Hematopoietic multipotent progenitor cell treated with erythropoietin and hydrocortisone succinate and interleukin-3 and kit ligand, for 4 days (in vitro differentiated cells): ENCODE results near the gene CDK11B.

Experiments used
- DNase-seq: peaks from one replicate; pipeline ENCODE4 v3.0.0-alpha.2; 2015

The CDK11B gene

GRCh38 chr1:1614204-1614953 is 44.4 kb downstream of the CDK11B start:
- DNase-seq = peak; percentile 95

- DNase-seq = no peak
These were observed 45.2 kb downstream of the CDK11B start for GRCh38 chr1:1613509-1614082.

GRCh38 chr1:1612104-1612400 is 46.8 kb downstream of the CDK11B start:
- no peak for DNase-seq

- no peak for DNase-seq
These were observed 48.0 kb downstream of the CDK11B start for GRCh38 chr1:1610796-1611195.

DNA sequence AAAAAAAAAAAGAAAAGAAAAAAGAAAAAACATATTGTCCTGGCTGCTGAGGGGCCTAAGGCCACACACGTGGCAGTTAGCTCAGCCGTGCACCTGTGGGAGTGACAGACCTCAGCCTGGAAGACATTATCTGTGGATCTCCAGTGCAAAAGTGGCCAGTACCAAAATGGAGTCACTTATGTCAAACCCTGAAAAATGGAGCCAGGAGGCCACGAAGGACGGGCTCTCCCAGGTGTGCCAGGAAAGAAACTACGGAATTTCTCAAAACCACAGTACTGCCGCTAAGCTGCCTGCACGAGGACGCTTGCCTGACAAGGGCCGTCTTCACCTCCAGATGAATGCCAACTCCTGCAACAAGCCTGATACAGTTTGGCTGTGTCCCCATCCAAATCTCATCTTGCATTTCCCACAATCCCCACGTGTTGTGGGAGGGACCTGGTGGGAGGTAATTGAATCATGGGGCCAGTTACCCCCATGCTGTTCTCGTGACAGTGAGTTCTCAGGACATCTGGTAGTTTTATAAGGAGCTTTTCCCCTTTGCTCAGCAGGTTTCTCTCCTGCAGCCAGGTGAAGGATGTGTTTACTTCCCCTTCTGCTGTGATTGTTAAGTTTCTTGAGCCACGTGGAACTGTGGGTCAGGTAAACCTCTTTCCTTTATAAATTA is 48.9 kb downstream of the CDK11B start:
- no peak for DNase-seq

GRCh38 chr1:1606232-1606631 is 52.6 kb downstream of the CDK11B start:
- no peak for DNase-seq

DNA sequence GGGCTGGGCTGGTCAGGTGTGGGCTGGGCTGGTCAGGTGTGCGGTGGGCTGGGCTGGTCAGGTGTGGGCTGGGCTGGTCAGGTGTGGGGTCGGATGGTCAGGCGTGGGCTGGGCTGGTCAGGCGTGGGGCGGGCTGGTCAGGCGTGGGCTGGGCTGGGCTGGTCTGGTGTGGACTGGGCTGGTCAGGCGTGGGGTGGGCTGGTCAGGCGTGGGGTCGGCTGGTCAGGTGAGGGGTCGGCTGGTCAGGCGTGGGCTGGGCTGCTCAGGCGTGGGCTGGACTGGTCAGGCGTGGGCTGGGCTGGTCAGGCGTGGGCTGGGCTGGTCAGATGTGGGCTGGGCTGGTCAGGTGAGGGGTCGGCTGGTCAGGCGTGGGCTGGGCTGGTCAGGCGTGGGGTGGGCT is 53.1 kb downstream of the CDK11B start:
- no peak for DNase-seq

- DNase-seq = peak; percentile 40
These were observed 53.7 kb downstream of the CDK11B start for GRCh38 chr1:1605034-1605591.

- no peak for DNase-seq
These were observed 54.3 kb downstream of the CDK11B start for GRCh38 chr1:1604374-1605033.

DNA sequence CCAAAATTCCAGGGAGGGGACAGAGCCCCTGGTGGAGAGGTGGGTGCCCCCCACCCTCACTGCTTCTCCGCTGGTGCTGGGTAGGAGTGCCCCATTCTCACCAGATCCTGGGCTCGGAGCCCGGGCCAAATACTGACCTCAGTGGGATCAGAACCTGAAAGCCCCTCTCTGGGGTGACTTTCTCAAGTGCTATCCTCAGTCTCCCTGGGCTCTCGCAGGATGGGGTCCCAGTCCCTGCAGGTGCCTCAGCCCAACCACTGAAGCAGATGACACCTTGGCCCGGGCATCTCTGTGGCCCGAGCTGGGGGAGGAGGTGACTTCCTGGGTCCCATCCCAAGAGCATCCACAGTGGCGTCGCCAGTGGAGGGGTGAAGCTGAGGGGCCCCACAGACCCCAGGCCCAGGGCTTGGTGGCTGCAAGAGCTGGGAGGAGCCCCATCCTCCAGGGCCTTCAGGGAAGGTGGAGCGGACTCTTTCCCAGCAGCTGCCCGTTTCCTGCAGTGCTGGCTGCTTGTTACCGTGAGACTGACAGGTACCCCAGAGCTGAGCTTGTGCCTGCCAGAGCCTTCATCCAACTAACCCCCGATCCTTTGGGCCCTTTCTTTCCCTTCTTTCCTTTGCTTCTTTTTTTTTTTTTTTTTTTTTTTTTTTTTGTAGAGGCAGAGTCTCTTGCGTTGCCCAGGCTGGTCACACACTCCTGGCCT is 55.0 kb downstream of the CDK11B start:
- no peak for DNase-seq

- DNase-seq = no peak
These were observed 55.8 kb downstream of the CDK11B start for GRCh38 chr1:1602968-1603506.

DNA sequence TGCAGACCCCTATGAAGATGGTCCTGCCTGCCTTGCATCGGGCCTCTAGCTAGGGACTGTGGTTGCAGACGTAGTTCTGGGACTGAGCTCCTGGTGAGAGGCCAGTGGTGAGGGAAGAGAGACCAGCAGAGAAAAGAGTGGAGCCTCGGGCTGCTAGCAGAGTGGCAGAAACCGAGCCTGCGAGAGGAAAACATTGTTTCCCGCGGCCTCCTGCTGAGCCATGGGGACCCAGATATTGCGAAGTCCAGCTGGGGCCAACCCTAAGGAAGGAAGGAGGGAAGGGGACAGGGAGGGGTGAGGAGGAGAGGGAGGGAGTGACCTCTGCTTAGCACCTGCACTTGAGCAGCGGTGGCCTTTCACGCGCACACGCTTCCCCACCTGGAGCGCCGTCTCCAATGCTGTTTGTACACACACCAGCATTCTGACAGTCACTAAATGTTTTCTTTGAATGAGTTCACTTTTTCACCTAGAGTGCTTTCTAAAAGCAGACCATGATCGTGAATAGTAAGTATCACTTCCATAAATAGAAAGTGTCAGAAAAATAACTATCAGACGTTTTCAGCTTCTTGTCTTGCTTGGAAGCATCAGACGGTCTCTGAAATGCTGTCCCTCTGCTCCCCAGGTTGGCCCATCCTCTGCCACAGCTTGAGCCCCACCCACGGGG is 56.4 kb downstream of the CDK11B start:
- no peak for DNase-seq

- DNase-seq = no peak
These were observed 57.1 kb downstream of the CDK11B start for GRCh38 chr1:1601564-1602303.

DNA sequence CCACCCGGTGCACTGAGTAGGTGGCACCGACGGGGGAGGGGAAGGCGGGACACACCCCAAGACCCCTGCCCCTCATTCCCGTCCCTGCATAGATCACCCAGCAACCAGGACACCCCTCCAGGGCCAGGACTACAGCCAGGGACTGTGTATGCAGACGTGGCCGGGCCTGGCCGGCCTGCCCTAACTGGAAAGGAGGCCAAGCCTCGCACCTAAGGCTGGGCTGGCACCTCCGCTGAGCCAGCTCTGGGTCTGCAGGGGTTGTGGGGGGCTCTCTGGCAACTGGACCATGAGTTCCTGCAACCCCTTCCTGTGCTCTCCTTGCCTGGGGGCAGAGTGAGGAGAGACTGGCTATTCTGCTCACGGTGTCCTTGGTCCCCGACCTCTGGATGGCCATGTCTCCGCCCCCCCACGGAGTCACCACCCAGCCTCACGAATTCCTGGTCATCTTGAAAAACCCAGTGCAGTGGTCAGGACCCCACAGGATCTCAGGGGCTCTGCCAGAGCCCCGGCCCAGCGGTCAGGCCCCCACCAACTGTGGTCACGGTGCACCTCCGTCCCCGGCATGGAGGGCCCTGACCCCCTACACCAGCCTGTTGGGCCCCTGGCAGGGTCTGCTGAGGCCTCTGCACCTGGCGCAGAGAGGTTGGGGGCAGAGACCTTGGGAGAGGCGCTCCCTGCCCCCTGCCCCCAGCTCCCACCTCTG is 57.8 kb downstream of the CDK11B start:
- no peak for DNase-seq

DNA sequence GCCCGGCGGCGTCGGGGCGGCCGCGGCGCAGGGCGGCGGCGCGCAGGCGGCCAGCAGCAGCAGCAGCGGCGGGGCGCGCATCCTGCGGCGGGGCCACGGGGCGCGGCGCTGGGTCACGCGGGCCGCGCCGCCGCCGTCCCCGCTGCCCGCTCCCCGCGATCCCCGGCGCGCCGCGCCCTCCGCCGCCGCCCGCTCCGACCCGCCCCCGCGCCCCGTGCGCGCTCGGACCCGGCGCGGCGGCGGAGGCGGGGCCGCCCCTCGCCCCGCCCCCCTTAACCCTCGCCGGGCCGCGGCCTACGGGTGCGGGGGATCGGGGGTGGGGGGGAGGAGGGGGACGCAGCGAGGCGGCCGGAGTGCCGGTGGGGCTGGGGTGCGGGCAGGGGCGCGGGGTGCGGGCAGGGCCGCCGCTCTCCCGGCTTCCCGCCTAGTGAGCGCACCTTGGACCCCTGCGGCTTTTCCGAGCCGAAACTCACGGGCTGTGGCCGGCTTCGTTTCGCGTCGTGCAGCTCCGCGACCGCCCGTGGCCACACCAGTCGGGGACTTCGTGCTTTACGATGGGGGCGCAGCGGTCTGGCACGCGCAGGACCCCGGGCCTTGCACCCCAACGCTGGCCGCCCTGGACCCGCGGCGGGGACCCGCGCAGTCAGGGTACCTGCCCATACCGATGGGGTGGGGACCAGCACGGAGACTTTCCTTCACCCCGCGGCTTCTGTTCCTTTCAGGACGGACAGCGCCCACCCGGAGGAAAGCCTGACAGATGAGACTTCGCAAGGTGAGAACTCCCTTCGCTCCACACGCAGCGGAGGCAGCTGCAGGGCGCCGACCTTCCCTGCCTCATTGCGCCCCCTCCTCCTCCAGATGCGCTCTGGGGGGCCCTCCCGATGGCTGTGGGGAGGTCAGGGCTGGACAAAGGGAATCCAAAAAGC is 58.6 kb downstream of the CDK11B start, which contains the start of gene FNDC10:
TSS of gene FNDC10 (minus strand) at position 201 of the 926 bp plus-strand sequence. CDS start at position 81, 120 bp downstream.
- no peak for DNase-seq

DNA sequence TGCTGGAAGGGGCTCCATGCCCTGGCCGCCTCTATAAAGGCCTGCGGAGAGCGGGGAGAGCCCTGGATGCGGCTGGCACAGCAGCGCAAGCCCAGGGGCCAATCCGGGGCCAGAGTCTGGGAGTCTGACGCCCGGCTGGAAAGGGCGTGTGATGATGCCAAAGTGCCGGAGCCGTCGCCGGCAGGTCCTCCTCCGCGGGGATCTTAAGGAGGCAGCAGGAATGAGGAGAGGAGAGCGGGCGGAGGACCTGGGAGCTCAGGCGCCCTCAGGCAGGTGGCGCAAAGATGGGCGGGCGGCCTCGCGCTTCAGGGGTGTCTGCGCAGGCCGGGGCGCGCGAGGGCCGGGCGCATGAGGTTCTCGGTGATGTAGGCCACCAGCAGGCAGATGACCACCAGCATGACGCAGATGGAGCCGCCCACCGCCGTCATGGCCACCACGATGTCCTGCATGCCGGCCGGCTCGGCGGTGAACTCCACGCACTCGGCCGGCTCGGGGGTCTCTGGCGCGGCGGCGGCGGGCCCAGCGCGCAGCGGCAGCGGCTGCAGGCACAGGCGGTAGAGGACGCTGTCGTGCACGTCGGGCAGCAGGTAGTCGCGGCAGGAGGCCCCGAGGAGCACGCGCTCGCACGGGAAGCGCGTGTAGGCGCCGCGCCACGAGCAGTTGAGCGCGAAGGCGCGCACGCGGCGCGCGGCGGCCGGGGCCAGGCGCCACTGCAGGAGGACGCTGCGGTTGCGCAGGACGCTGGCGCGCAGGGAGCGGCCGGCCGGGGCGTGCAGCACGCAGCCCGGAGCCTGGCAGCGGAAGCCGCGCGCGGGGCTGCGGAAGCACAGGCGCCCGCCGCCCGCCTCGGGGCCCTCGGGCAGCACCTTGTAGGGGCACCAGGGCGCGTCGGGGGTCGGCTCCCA is 59.5 kb downstream of the CDK11B start:
- peak; percentile 73 for DNase-seq

GRCh38 chr1:1598720-1599029 is 60.1 kb downstream of the CDK11B start:
- no peak for DNase-seq

GRCh38 chr1:1598051-1598719 is 60.6 kb downstream of the CDK11B start:
- DNase-seq = no peak
